SK-N-MC (cell line): Measurements from ENCODE around the gene TMUB1.

Experiments used
- EZH2 ChIP-seq: fragments of 200-600 bp; sonication (generic); IDR thresholded peaks from one replicate; pipeline ENCODE4 v1.6.1; 2017; ENCODE audit warnings: antibody characterized with exemption
- POLR2AphosphoS5 ChIP-seq: IDR thresholded peaks from 2 replicates; pipeline ENCODE4 v1.6.1; 2012; ENCODE audit warnings: mild to moderate bottlenecking, low read depth, low read length, borderline replicate concordance

- TF ChIP-seq POLR2AphosphoS5 (peak; percentile 50; the same call in 1 of the 2 replicates), EZH2 (no peak)
Measured at GRCh38 chr7:151062111-151062398, 21.2 kb downstream of the TMUB1 start.
